Stimulated activated CD4-positive, alpha-beta T cell treated with anti-CD3 and anti-CD28 coated beads, Interleukin-2, amount 100 ng/mL, for 48 hours (primary cell): ENCODE measurements around the gene UNC13C.

Experiments used
- DNase-seq, 2 donors: peaks; one replicate each; pipeline ENCODE4 v3.0.0-alpha.2; 2020

The UNC13C gene

DNA sequence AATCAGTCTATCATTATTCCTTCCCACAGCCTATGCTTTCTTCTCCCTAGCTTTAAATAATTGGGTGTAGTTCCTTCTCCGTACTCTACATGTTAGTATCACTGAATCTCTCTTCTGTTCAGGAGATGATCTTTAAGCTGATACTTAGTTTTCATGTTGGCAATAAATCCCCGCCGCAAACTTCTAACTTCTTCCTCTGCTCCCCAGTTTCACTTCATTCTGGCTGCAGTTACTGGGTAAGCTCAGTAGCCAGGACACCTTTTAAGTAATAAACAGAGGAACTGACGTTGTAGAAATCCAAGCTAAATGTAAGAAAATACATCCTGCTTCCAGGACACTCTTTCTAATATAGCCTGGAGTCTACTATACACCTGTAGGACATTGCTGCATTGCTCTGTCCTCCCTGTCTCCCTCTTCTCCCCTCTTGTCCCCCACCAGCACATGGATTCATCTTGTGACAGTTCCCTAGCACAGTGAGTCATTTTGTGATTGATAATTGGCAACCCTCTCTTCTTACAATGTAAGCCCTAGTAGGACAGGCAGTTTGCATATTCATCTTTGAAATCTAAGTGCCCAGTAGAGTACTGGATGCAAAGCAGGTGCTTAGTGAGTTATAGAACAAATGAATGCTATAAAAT, 598.2 kb downstream of the UNC13C start:
- no peak for DNase-seq

GRCh38 chr15:54577476-54578250, 599.4 kb downstream of the UNC13C start:
- DNase-seq = no peak

DNA sequence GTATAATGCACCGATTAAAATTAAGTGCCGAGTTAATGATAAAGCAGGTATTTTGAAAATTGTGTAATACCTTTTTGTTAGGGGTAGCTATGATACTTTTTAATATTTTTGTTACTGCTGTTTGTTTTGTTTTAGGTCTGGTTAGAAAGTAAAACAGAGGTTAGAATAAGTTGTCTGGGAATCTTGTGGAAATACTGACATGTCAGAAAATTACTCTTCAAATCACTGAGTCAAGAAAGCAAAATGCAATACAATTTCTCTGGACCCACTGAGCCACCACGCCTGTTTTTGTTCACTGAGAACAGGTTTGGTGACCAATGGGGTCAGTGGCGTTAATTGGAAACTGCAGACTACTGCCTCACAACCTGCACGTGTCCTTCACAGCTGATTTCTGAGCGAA, 601.6 kb downstream of the UNC13C start:
- DNase-seq = no peak

- DNase-seq = no peak
Measured at GRCh38 chr15:54580643-54581042, 602.4 kb downstream of the UNC13C start.

GRCh38 chr15:54582863-54583643, 604.8 kb downstream of the UNC13C start:
- DNase-seq = no peak

- no peak for DNase-seq
Measured at GRCh38 chr15:54585063-54585462, 606.8 kb downstream of the UNC13C start.

- DNase-seq = no peak
Measured at GRCh38 chr15:54594115-54594514, 615.9 kb downstream of the UNC13C start.

DNA sequence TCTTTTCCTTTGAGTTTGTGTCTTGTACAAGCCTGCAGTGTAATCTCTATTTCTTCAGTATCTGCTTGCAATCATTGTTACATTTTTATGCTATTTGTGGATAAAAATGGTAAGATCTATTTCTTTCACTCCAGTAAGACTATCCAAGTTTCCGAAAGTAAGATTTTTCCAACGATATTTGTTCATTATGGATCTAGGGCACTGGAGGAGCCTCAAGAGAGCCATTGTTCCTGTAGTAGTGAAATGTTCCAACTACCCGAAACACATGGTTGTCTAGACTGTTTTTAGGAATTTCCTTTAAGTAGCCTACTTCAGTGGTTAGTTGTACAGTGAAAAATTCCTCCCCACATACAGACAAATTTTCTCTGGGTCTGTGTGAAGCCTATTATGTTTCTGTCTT, 621.1 kb downstream of the UNC13C start:
- no peak for DNase-seq

DNA sequence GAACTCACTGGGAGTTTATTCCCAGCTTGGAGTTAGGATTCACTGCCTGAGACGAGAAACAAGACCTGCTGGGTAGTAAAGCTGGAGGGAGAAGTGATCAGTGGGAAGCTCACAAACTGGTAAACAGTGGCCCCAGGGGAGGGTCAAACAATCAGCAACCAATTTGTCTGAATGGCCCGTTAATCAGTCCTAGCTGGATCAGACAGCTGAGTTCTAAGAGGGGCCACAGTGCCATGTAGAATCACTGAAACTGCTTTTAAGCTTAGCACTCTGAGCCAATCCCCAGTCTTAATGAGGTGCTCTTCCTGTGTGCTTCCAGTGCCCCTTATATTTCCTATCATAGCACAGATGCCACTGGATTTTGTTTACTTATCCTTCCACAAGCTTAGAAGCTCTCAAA, 626.8 kb downstream of the UNC13C start:
- no peak for DNase-seq

GRCh38 chr15:54605556-54605955, 627.3 kb downstream of the UNC13C start:
- DNase-seq = no peak

DNA sequence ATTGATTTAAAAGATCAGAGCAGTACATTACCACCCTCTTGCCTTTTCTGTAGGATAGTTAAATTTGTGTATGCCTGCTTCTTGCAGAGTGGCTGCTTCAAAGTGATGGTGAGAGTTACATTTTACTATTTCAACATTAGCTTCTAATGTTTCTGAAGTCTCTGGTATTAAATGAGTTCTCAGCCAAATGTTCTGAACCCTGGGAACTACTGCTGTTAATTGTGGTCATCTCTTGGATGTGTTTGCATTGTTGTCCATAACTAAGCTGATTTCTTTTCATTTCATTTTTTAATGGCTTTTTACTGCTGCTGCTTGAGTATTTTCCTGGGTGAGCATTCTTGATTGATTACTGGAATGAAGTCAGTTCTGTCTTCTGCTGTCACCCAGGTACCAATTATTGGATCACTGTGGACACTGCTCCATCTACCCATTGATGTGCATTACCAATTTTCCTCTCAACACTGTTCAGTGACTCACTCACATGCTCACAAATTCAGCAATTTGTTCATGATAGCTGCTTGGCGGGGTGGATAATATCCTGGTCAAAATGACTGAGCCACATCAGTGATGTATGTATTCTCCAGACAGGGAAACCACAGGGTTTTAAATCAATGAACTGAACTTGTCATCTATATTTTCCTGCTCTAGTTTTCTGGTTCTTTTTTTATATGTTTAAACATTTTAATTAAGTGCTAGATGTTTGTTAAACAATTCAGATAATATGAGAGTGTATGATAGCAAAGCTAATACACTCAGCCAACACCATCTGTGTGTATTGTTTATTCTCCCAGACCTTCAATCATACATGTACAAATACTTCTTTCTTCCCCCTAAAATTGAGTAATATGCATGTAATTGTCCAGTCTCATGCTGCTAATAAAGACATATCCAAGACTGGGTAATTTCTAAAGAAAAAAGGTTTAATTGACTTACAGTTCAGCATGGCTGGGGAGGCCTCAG, 630.9 kb downstream of the UNC13C start:
- no peak for DNase-seq

GRCh38 chr15:54618120-54618519, 639.9 kb downstream of the UNC13C start:
- DNase-seq = no peak

GRCh38 chr15:54619180-54619579, 640.9 kb downstream of the UNC13C start:
- DNase-seq = no peak

GRCh38 chr15:54620916-54621315, 642.7 kb downstream of the UNC13C start:
- DNase-seq = no peak

- DNase-seq = no peak
Measured at GRCh38 chr15:54636147-54636546, 657.9 kb downstream of the UNC13C start.

GRCh38 chr15:54638666-54639065, 660.4 kb downstream of the UNC13C start:
- no peak for DNase-seq

- DNase-seq = no peak
Measured at GRCh38 chr15:54640873-54641272, 662.6 kb downstream of the UNC13C start.

DNA sequence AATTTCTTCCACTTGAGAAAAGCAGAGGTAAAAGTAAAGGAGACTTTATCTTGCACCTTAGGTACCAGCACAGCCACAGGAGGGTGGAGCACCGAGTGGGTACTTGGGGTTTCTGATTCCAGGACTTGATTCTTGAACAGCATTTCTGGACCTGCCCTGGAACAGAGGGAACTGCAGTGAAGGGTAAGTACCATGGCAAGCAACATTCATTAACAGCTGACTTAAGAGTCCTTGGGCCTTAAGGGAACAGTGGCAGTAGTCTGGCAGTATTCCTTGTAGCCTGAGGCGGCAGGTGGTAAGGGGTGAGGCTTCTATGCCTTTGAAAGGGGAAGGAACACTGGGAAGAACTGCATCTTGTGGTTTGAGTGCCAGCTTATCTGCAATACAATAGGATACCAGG, 666.6 kb downstream of the UNC13C start:
- no peak for DNase-seq

DNA sequence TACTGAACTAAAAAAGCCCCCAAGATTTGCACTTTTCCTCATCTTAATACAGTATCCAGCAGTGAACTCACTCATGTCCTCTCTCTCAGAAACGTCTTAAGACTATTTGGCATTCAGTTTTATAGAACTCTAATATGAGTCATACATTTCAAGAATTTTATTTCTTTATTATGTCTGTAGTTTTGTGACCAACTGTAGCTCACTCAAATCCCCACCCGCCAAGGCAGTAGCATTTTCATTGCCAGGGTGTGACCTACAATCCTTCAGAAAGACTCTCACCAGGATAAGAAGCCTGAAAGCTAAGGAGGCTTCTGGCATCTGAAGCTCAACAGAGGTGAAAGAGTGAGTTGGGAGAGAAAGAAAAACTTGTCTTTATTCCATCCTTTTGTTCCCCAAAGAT, 681.4 kb downstream of the UNC13C start:
- no peak for DNase-seq

DNA sequence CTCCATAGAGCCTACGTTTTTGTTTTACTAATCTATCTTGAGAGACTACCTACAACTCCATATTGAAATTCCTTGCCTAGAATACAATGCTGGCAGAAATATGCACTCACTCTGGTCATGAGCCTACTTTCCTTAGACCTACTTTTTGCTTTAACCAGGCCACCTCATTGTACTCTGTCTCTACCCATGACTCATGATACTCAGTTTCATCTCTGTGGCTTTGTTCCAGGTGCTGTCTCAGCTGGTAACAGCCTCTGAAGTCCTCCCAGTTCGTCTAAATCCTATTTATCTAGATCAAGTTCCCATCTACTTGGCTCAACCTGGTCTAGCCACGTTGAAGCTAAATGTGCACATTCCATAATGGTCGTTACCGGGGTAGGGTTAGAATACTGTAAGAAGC, 682.1 kb downstream of the UNC13C start:
- no peak for DNase-seq

DNA sequence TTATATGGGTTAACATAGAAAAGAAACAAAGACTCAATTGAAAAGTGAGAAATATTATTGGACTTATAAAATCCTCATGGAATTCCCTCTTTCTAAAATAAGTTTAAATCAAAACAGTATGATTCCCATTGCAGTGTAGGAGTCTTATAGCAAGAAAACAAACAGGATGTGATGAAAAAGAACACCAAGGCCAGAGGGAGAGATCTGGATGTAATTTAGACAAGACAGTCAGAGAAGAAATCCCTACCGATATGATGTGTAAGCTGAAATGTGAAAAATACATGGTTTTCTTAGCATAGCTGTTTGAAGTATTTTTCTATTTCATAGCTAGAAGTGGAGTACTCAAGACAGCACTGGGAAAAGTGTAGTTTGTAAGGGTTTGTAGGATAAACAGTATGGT, 697.0 kb downstream of the UNC13C start:
- DNase-seq = no peak

- DNase-seq = no peak
Measured at GRCh38 chr15:54681584-54681983, 703.3 kb downstream of the UNC13C start.
